NT2/D1 (cell line): ENCODE measurements around the gene EFCAB8.

ENCODE experiments used
- YY1 ChIP-seq: IDR thresholded peaks from 2 replicates; pipeline ENCODE4 v1.6.1; 2011; ENCODE audit not compliant: insufficient read length, insufficient read depth
- ZNF274 ChIP-seq: IDR thresholded peaks from 2 replicates; pipeline ENCODE4 v1.6.1; 2011; ENCODE audit warnings: mild to moderate bottlenecking, low read depth, low read length

GRCh38 chr20:32991792-32992641, 133.3 kb downstream of the EFCAB8 start:
- TF ChIP-seq ZNF274, result no peak
- TF ChIP-seq YY1, result no peak
